Activated T-cell treated with anti-CD3 and anti-CD28 coated beads, Interleukin-2, amount 50 U/mL, for 24 hours (primary cell): ENCODE measurements around the gene CLDN1.
A peak's percentile ranks its signal among the peaks of the same experiment; 100 is the strongest.

Source experiments
- DNase-seq: peaks from one replicate; pipeline ENCODE4 v3.0.0-alpha.2; 2020
- H3K27ac Mint-ChIP-seq: 2 replicates; pipeline ENCODE4 v1.8.0; 2020; ENCODE audit warnings: mild to moderate bottlenecking, mixed read lengths
- H3K27me3 Mint-ChIP-seq: 2 replicates; pipeline ENCODE4 v1.8.0; 2020; ENCODE audit warnings: mixed read lengths
- H3K36me3 Mint-ChIP-seq: 2 replicates; pipeline ENCODE4 v1.8.0; 2020; ENCODE audit warnings: low read depth, mixed read lengths
- H3K4me1 Mint-ChIP-seq: 2 replicates; pipeline ENCODE4 v1.8.0; 2020; ENCODE audit warnings: low read depth, mixed read lengths
- H3K4me3 Mint-ChIP-seq: 2 replicates; pipeline ENCODE4 v1.8.0; 2020; ENCODE audit warnings: mild to moderate bottlenecking, moderate library complexity, mixed read lengths
- H3K9me3 Mint-ChIP-seq: 2 replicates; pipeline ENCODE4 v1.8.0; 2020; ENCODE audit warnings: mixed read lengths

Gene CLDN1

DNA sequence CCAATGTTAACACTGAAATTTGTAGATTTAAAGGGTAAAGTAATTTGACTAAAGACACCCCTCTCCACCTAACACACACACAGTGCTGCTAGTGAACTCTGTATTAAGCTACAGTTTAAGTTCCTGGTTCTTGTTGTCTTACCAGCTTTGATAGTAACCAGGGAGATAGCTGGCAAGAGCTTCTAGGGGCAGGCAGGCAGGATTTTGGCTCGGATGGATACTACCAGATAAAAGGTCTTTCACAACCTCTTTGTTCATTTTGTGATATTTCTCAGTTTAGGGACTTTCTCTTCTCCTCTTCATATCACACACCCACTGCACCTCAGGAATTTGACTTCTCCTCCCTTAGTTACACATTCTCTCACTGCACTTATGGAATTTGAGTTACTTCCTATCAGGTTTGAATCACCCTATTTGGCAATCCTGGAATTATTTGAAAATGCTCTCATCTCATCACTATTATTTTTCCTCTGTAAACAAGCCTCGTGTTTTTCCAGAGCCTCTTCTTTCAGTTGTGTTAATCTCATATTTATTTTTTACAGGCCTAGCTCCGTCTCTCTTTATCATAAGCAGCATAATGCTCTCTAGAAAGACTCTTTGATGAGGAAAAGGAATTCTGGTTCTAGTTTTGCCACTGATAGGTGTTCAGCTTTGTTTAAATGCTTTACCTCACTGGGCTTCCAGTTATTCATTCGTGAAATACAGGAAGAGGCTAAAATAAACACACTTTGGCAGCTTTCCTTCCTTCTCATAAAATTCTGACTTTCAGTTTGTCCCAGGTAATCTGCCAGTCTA is 23.0 kb upstream of the CLDN1 start:
- no peak overlapping the region for H3K27ac Mint-ChIP-seq
- peaks cover 13% of the 10 kb centered on the region for H3K27me3 Mint-ChIP-seq
- H3K4me1 Mint-ChIP-seq = peaks cover under 1% of the 10 kb centered on the region
- peaks cover 6% of the 10 kb centered on the region for H3K9me3 Mint-ChIP-seq
- DNase-seq = no peak
- no peaks in the 10 kb centered on the region for H3K36me3 Mint-ChIP-seq
- H3K4me3 Mint-ChIP-seq = no peak overlapping the region

DNA sequence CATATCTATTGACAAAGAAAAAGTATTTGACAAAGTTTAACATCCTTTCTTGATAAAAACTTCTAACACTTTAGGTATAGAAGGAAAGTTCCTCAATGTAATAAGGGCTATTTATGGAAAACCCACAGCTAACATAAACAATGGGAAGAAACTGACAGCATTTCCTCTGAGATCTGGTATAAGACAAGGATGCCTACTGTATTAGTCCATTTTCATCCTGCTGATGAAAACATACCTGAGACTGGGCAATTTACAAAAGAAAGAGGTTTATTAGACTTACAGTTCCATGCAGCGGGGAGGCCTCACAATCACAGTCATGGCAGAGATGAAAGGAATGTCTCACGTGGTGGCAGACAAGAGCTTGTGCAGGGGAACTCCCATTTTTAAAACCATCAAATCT is 17.8 kb upstream of the CLDN1 start:
- DNase-seq = no peak
- Mint-ChIP-seq H3K4me3 (no peak overlapping the region), H3K27me3 (peaks cover 7% of the 10 kb centered on the region), H3K4me1 (peaks cover 5% of the 10 kb centered on the region), H3K27ac (no peak overlapping the region), H3K9me3 (peaks cover 3% of the 10 kb centered on the region), H3K36me3 (no peaks in the 10 kb centered on the region)

DNA sequence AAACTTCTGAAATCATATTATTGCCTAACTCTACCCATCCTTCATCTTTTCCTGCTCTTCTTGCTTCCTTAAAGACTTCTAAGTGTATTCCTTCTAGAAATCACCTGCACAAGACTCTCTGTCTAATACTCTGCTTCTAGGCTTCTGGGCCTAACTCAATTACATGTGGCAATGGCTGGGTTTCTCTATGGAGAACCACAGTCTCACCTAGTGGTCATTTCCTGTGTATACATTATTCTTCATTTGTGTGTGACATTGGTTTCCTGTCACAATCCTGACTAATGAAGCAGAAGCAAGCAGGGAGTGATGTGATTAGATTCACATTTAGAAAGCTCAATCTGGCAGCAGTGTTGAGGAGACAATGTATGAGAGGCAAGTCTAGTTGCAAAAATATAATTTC is 16.9 kb upstream of the CLDN1 start:
- no peaks in the 10 kb centered on the region for H3K36me3 Mint-ChIP-seq
- DNase-seq = no peak
- H3K9me3 Mint-ChIP-seq = peaks cover 3% of the 10 kb centered on the region
- H3K27me3 Mint-ChIP-seq = peaks cover 7% of the 10 kb centered on the region
- H3K4me3 Mint-ChIP-seq = no peak overlapping the region
- no peak overlapping the region for H3K27ac Mint-ChIP-seq
- H3K4me1 Mint-ChIP-seq = peaks cover 5% of the 10 kb centered on the region

DNA sequence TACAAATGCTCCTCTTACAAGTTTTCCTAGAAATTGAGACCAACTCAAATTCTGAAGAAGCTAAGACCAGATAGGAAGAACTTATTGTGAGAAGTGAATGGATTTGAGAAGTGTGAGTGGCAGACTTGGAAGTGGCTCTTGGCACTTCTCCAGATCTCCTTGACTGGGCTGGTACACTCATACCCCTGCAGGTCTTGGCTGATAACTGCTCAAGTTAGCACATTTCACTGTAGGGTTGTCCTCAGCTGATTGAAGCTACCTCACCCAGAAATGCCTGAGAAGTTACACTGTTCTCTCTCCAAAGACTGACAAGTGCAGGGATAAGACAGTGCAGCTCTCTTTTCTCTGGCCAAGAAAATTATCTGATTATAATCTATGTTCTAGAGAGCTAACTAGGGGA is 16.5 kb upstream of the CLDN1 start:
- Mint-ChIP-seq H3K4me3 (no peak overlapping the region), H3K27ac (no peak overlapping the region), H3K4me1 (peaks cover 5% of the 10 kb centered on the region), H3K36me3 (no peaks in the 10 kb centered on the region), H3K9me3 (peaks cover 3% of the 10 kb centered on the region), H3K27me3 (peaks cover 7% of the 10 kb centered on the region)
- DNase-seq = no peak

DNA sequence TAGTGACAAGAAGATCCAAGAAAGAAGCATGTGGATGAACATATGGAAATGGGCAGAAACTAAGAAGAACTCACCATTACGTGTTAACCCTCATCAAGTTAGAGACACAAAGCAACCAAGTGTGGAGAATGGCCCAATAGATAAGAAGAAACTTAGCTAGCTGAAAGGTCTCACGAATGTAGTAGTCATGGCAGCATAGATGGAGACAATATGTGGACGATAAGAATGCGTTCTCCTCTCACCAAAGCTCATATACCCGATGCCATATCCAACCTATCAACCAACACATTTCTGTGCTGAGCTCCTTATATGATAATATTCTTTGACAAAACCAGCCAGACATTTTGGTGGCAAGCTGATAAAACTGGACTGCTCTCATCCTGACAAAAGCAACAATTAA is 15.1 kb upstream of the CLDN1 start:
- Mint-ChIP-seq H3K27ac (no peak overlapping the region), H3K36me3 (no peaks in the 10 kb centered on the region), H3K4me1 (peaks cover 5% of the 10 kb centered on the region), H3K4me3 (no peak overlapping the region), H3K27me3 (peaks cover 14% of the 10 kb centered on the region), H3K9me3 (peaks cover 3% of the 10 kb centered on the region)
- DNase-seq = no peak

DNA sequence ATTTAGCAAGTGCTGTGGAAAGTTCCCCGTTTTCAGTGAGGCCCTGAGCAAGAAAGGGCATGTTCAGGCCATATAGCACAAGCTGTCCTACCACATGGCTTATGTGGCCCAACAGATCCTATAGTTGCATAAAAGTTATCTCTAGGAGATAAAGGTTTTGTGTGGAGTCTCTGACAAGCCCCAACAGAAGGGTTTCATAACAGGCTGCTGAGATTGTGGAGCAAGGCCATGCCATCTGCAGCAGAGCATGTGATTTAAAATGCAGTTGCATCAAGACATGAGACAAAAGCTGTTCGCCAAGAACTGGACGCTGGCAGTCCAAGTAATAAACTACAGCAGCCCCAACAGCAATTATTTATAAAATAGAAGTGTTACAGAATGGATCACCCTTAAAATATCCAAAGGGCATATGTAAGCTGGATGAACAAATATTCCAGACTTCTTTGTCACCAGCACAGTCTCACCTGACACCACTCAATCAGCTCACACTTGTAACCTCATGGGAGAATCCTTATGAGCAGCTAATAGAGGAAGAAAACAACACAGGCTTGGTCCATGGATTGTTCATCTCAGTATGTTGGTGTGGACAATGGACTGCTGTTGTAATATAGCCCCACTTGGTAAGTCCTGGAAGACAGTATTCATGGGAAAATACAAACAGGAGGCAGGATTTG is 14.4 kb upstream of the CLDN1 start:
- Mint-ChIP-seq H3K4me3 (no peak overlapping the region), H3K4me1 (peaks cover 5% of the 10 kb centered on the region), H3K36me3 (no peaks in the 10 kb centered on the region), H3K9me3 (peaks cover 3% of the 10 kb centered on the region), H3K27me3 (peaks cover 11% of the 10 kb centered on the region), H3K27ac (no peak overlapping the region)
- no peak for DNase-seq

DNA sequence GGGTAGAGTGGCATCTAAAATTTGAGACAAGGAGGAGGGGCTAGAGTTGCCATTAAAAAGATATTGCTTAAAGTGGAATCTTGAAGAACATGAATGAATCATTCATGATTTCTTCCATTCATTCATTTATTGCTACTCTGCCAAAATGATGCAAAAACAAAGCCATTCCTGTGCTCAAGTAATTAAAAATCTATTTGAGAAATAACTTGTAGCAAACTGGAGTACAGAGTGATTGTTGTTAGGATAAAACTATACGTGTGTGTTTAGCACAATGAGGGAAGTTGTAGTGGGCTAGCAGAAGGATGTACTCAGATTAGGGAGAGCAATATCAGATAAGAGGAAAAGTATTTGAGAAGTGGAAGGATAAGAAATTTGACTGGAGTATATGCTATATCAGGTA is 11.7 kb upstream of the CLDN1 start:
- H3K4me3 Mint-ChIP-seq = no peak overlapping the region

DNA sequence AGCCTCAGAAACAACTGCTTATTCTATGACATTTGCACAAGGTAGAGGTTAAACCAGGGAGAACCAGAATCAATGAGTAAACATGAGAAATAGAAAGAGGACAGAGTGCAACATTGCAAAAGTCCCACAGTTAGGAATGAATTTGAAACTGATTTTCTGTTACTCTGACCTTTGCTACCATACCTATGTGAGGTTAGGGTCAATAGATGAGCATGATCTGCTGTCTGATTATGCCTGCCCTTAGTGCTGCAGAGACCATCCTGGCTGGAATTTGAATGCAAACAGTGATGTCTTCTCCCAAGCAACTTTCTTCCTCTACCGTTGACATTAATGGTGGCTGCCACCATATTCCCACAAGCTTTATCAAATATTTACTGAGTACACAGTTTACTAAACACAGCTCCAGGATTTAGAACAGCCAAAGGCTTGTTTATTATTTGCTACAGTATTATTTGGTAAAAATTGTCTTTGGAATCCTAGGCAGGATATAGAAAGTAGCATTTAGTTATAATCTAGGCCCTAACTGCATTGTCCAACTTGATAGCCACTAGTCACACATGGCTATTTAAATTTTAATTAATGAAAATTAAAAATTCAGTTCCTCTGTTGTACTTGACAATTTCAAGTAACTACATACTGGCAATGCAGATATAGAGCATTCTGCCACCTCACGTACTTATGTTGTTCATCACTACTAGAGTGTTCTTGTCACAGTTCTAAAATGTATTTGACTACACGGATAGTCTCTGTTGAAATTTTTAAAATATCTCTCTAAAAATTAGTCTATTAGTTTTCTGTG is 8.9 kb upstream of the CLDN1 start:
- Mint-ChIP-seq H3K9me3 (no peaks in the 10 kb centered on the region), H3K4me3 (no peak overlapping the region), H3K27me3 (peaks cover 33% of the 10 kb centered on the region), H3K27ac (no peak overlapping the region), H3K4me1 (no peaks in the 10 kb centered on the region), H3K36me3 (no peaks in the 10 kb centered on the region)
- DNase-seq = no peak

More for the DNA sequence above, 11.7 kb upstream of the CLDN1 start:
- Mint-ChIP-seq H3K36me3 (no peaks in the 10 kb centered on the region), H3K4me1 (no peaks in the 10 kb centered on the region), H3K9me3 (no peaks in the 10 kb centered on the region), H3K27ac (no peak overlapping the region), H3K27me3 (peaks cover 18% of the 10 kb centered on the region)
- no peak for DNase-seq

DNA sequence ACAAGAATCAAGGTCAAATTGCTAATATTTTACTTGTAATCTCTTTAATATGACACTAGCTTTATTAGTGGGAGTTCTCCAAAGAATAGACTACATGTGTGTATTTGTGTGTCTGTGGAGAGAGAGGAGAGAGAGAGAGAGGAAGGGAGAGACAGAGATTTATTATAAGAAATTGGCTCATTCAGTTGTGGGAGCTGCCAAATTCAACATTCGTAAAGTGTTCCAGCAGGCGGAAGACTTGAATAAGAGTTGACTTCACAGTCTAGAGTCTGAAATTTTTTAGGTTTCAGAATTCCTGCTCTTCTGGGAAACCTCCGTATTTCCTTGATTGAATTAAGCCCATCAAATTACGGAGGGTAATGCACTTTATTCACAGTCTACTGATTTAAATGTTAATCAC is 4.7 kb upstream of the CLDN1 start:
- Mint-ChIP-seq H3K27ac (no peak overlapping the region), H3K9me3 (no peaks in the 10 kb centered on the region), H3K4me1 (peaks cover 11% of the 10 kb centered on the region), H3K27me3 (peaks cover 59% of the 10 kb centered on the region), H3K36me3 (no peaks in the 10 kb centered on the region), H3K4me3 (no peak overlapping the region)
- DNase-seq = no peak

DNA sequence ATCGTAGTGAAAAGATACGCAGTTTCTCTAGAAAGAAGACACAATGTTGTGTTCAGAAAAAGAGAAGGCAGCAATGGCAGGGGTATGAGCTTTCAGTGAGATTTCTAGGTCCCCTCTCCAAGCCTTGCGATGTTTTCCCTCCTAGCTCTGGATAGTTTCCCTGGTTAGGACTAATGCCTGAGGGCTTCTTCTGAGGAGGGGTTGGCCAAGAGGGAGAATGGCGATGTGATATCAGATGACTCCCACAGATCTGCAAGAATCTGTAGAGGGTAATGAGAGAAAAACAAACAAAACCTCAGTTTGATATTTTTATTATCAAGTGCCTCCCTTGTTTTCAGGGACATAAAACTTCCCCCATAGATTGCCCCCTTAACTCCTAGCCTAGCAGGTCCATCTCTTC is 4.1 kb upstream of the CLDN1 start:
- Mint-ChIP-seq H3K27me3 (peaks cover 62% of the 10 kb centered on the region), H3K27ac (no peak overlapping the region), H3K4me3 (no peak overlapping the region), H3K4me1 (peaks cover 16% of the 10 kb centered on the region), H3K9me3 (no peaks in the 10 kb centered on the region), H3K36me3 (no peaks in the 10 kb centered on the region)
- DNase-seq = no peak

DNA sequence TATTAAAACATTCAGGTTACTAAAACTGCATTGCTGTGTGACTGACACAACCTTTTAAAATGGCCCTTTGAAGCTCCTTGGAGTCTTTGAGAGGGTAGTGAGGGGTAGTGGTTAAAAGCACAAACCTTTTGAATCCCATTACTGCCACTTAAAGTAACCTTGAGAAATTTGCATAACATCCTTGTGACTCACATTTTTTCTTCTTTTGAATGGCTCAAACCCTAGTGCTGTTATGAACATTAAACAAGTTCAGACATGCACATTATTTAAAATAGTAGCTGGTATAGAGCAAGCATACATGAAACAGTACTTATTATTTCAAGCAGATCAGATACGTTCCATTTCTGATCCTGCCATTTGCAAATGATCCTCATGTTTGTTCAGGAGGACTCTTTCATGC is 3.7 kb upstream of the CLDN1 start:
- peaks cover 19% of the 10 kb centered on the region for H3K4me1 Mint-ChIP-seq
- H3K4me3 Mint-ChIP-seq = no peak overlapping the region
- H3K27ac Mint-ChIP-seq = no peak overlapping the region
- no peak for DNase-seq
- no peaks in the 10 kb centered on the region for H3K36me3 Mint-ChIP-seq
- no peaks in the 10 kb centered on the region for H3K9me3 Mint-ChIP-seq
- H3K27me3 Mint-ChIP-seq = peaks cover 66% of the 10 kb centered on the region

DNA sequence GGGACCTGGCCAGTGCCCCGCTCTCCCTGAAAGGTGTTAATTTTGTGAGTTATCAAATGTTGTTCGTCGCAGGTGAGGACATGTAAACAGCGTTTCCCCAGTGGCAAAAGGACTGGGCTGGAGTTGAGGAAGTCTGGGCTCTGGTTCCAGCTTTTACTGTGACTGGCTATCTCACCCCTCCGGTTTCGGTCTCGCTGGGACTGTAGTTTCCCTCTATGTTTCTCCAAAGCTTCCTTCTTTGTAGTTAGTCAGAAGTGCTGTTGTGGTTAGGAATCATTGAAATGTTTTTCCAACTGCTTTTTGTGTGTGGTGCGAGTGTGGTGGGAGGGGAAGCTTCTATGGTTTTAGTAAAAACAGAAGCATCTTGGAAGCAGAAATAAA is 990 bp upstream of the CLDN1 start:
- no peak for DNase-seq
- peaks cover 38% of the 10 kb centered on the region for H3K4me1 Mint-ChIP-seq
- no peak overlapping the region for H3K27ac Mint-ChIP-seq

DNA sequence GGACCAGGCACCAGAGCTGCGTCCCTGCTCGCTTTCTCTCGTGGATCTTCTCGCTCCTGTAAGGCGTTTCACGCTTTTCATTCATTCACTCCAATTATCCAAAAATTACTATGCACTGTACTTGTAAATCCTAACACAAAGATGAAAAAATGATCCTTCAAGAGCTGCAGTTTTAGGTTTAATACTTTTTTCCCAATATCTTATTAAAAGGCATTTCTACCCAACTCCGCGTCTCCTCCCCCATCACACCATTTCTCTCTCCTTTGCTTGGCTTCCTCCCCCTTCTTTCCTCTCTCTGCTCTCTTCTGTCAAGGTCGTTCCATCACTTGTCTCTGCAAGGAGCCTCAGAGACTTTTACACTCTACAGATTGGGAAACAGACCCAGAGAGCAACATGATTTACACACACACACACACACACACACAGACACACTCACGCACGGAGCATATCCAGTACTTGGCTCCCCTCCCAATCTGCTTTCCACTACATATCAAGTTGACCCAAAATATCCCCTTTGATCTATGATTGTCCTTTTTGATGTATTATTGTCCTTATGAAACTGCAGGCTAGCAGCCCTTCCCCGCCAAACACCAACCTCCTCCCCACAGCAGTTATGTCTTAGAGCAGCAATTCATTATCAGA is 479 bp upstream of the CLDN1 start:
- no peak for DNase-seq
- H3K27me3 Mint-ChIP-seq = peaks cover 67% of the 10 kb centered on the region
- H3K4me1 Mint-ChIP-seq = peaks cover 39% of the 10 kb centered on the region
- H3K36me3 Mint-ChIP-seq = no peaks in the 10 kb centered on the region
- peak overlapping the region; percentile 35 for H3K4me3 Mint-ChIP-seq
- no peaks in the 10 kb centered on the region for H3K9me3 Mint-ChIP-seq
- H3K27ac Mint-ChIP-seq = no peak overlapping the region

More for the DNA sequence above, 990 bp upstream of the CLDN1 start:
- Mint-ChIP-seq H3K4me3 (no peak overlapping the region), H3K27me3 (peaks cover 65% of the 10 kb centered on the region), H3K9me3 (no peaks in the 10 kb centered on the region), H3K36me3 (no peaks in the 10 kb centered on the region)

DNA sequence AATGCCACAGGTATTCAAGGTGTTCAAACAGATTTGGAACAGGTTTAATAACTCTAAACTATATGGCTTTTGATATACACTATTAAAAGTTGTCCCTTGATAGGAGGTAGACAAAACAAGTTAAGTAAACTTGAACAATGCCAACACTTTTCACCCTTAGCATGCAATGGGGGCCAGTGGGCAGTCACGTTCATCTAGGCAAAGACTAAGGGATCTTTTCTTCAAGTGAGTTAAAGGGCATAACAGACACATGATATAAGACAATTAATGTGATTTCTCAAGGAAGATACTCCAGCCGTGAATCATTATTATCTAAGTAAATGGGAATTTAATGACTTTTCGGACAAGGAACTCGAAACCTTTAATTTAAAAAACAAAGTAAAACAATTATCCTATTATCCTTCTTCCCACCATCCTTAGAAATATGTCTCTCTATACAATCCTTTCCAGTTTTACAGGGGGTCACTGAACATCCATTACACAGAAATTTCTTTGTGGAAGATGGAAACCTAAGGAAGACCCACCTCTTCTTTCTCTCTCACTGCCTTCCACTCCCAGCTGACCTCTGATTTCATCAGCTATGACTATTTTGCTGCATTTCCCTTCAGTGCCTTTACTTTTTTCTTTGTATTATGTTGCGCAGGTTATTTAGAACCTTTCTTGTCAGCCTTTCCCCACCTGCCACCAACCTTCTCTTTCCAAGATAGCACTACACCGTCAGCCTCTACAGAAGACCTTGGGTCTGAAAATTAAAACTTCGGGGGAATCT is 1.5 kb downstream of the CLDN1 start:
- Mint-ChIP-seq H3K4me1 (peaks cover 39% of the 10 kb centered on the region), H3K27ac (no peak overlapping the region), H3K36me3 (no peaks in the 10 kb centered on the region), H3K27me3 (peaks cover 55% of the 10 kb centered on the region), H3K9me3 (no peaks in the 10 kb centered on the region), H3K4me3 (no peak overlapping the region)
- DNase-seq = no peak
